ENCODE results near the gene CDC25B. TPM values are rescaled to one million over a fixed set of nuclear protein-coding genes. Genes with fewer than 3 reads are reported as not detected.
"Not testable (repeated sequence)": the region's sequence is repeated elsewhere in the genome, so short reads cannot be mapped to it uniquely, and the experiment has no call there.

The CDC25B gene
- total RNA-seq, 1 experiment from 2014 or later, result 66.7 TPM

DNA sequence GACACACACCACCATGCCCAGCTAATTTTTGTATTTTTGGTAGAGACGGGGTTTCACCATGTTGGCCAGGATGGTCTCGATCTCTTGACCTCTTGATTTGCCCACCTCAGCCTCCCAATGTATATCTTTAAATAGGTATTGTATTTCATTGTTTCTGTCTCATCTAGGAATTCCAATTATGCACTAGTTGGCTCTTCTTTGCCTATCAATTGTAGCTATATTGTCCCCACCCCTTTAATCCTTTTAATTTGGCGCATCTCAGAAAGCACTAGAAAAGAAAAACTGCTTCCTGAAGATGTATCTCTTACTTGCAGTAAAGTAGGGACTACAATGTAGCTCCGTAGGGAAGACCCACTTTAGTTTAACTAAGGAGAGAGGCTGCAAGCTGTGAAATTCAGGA lies 40.0 kb downstream of the CDC25B start:
- no peaks in the 10 kb centered on the region for H3K4me1 Mint-ChIP-seq (ENCODE audit: low read depth, unreplicated experiment)
- H3K4me3 Mint-ChIP-seq (ENCODE audit: unreplicated experiment), result no peak overlapping the region
- CTCF ChIA-PET, result no interaction called here
- TF ChIP-seq, protein P1, sequence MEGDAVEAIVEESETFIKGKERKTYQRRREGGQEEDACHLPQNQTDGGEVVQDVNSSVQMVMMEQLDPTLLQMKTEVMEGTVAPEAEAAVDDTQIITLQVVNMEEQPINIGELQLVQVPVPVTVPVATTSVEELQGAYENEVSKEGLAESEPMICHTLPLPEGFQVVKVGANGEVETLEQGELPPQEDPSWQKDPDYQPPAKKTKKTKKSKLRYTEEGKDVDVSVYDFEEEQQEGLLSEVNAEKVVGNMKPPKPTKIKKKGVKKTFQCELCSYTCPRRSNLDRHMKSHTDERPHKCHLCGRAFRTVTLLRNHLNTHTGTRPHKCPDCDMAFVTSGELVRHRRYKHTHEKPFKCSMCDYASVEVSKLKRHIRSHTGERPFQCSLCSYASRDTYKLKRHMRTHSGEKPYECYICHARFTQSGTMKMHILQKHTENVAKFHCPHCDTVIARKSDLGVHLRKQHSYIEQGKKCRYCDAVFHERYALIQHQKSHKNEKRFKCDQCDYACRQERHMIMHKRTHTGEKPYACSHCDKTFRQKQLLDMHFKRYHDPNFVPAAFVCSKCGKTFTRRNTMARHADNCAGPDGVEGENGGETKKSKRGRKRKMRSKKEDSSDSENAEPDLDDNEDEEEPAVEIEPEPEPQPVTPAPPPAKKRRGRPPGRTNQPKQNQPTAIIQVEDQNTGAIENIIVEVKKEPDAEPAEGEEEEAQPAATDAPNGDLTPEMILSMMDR (IDR thresholded peaks at IDR 0.05; ENCODE audit: insufficient read depth in 1 of 2, low read depth in 1 of 2, low read length in 1 of 2, severe bottlenecking in 1 of 2, unreplicated experiment in 1 of 2), result no peak
- H3K9me3 Mint-ChIP-seq (ENCODE audit: unreplicated experiment), result no peaks in the 10 kb centered on the region
- no peaks in the 10 kb centered on the region for H3K36me3 Mint-ChIP-seq (ENCODE audit: insufficient read depth, unreplicated experiment)
- Histone ChIP-seq H3K4me3 (ENCODE audit: low read depth, low read length) (no peak overlapping the region), H3K27me3 (replicated peaks; ENCODE audit: control insufficient read depth, insufficient read depth, low read length) (no peaks in the 10 kb centered on the region), H3K4me1 (no peaks in the 10 kb centered on the region), H3K9me3 (0 out of 2 replicates have a peak, but pooled peaks cover 4% of the 10 kb centered on the region), H3K36me3 (ENCODE audit: control insufficient read depth, insufficient read depth, low read length) (no peaks in the 10 kb centered on the region)
- BruUV-seq (replicated peaks), result no TSS peak
- no peaks in the 10 kb centered on the region for H3K27me3 Mint-ChIP-seq (ENCODE audit: insufficient read depth, unreplicated experiment)
- POLR2A ChIA-PET, result interaction anchor here (0.6 kb wide), 1 partner anchor 17 kb away, joined by 3 read pairs; no protein-coding TSS in a partner anchor
- no peak for DNase-seq
- intact Hi-C loops (cut with micrococcal nuclease; ENCODE audit: unreplicated experiment), result no loop called here
- no peak overlapping the region for H3K27ac Mint-ChIP-seq (ENCODE audit: unreplicated experiment)

DNA sequence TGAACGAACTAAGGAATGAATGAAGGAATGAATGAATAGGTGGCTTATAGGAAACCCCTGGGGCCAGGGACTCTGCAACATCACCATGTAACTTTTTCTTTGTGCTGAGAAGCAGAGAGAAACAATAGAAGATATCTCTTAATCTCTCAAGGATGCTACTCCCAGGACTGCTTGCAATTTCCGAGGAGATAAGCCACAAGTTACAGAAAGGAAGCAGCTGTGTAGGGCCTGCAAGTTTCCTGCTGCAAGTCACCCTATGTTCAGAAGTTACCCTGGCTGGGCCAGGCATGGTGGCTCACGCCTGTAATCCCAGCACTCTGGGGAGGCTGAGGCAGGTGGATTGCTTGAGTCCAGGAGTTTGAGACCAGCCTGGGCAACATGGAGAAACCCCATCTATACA lies 43.2 kb downstream of the CDC25B start:
- TF ChIP-seq, protein P1 (IDR thresholded peaks at IDR 0.05; ENCODE audit: insufficient read depth in 1 of 2, low read depth in 1 of 2, low read length in 1 of 2, severe bottlenecking in 1 of 2, unreplicated experiment in 1 of 2), result no peak
- Histone ChIP-seq H3K4me3 (ENCODE audit: low read depth, low read length) (no peak overlapping the region), H3K9me3 (0 out of 2 replicates have a peak, but pooled peaks cover 4% of the 10 kb centered on the region), H3K36me3 (ENCODE audit: control insufficient read depth, insufficient read depth, low read length) (no peaks in the 10 kb centered on the region), H3K4me1 (peaks cover 6% of the 10 kb centered on the region; the same call in 1 of the 2 replicates), H3K27me3 (replicated peaks; ENCODE audit: control insufficient read depth, insufficient read depth, low read length) (no peaks in the 10 kb centered on the region)
- ChIA-PET POLR2A (no interaction called here), CTCF (no interaction called here)
- no peaks in the 10 kb centered on the region for H3K27me3 Mint-ChIP-seq (ENCODE audit: insufficient read depth, unreplicated experiment)
- no peak for DNase-seq
- no peaks in the 10 kb centered on the region for H3K36me3 Mint-ChIP-seq (ENCODE audit: insufficient read depth, unreplicated experiment)
- H3K4me3 Mint-ChIP-seq (ENCODE audit: unreplicated experiment), result no peak overlapping the region
- intact Hi-C loops (cut with micrococcal nuclease; ENCODE audit: unreplicated experiment), result no loop called here
- no peaks in the 10 kb centered on the region for H3K9me3 Mint-ChIP-seq (ENCODE audit: unreplicated experiment)
- no TSS peak for BruUV-seq (replicated peaks)
- H3K27ac Mint-ChIP-seq (ENCODE audit: unreplicated experiment), result no peak overlapping the region
- H3K4me1 Mint-ChIP-seq (ENCODE audit: low read depth, unreplicated experiment), result no peaks in the 10 kb centered on the region

DNA sequence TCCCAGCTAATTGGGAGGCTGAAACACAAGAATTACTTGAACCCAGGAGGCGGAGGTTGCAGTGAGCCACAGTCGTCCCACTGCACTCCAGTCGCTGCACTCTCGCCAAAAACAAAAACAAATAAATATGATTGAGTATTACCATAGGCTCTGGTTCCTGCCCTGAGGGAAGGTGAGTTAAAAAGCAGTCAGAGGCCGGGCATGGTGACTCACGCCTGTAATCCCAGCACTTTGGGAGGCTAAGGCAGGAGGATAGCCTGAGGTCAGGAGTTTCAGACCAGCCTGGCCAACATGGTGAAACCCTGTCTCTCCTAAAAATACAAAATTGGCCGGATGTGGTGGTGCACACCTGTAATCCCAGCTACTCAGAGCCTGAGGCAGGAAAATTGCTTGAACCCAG lies 44.1 kb downstream of the CDC25B start:
- DNase-seq; H3K27me3 ChIP-seq (replicated peaks; ENCODE audit: control insufficient read depth, insufficient read depth, low read length); H3K27me3 Mint-ChIP-seq (ENCODE audit: insufficient read depth, unreplicated experiment); POLR2A ChIA-PET; H3K4me3 Mint-ChIP-seq (ENCODE audit: unreplicated experiment); H3K4me1 Mint-ChIP-seq (ENCODE audit: low read depth, unreplicated experiment); H3K36me3 Mint-ChIP-seq (ENCODE audit: insufficient read depth, unreplicated experiment); H3K4me1 ChIP-seq; CTCF ChIA-PET; H3K27ac Mint-ChIP-seq (ENCODE audit: unreplicated experiment); H3K36me3 ChIP-seq (ENCODE audit: control insufficient read depth, insufficient read depth, low read length); H3K9me3 ChIP-seq; intact Hi-C loops (cut with micrococcal nuclease; ENCODE audit: unreplicated experiment); BruUV-seq (replicated peaks); H3K9me3 Mint-ChIP-seq (ENCODE audit: unreplicated experiment); H3K4me3 ChIP-seq (ENCODE audit: low read depth, low read length): not testable (repeated sequence)

DNA sequence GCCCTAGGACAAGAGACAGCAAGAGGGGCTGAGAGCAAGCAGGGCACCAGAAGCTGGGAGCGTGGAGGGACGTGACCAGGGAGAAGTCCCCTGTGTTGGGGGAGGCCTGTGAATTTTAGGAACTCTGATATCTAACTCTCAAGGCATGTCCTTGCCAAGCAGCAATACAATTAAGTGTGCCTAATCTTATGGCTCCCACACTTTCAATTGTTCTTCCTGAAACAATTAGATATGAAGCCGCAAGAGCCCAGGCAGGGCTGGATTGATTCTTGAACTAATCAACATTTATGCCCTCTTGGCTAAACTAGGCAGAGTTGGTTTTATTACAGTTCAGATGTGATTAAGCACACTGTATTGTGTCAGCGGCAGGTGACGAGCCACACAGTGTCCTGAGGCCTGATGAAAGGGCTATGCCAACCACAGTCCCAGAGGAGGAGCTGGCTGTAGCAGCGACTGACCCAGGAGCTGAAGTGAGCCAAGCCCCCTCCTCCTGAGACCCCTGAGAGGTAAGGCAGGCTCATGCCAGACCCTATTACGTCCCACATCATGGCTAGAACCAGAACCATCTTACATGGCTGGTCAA lies 46.3 kb downstream of the CDC25B start:
- no peak for DNase-seq
- H3K27ac Mint-ChIP-seq (ENCODE audit: unreplicated experiment), result no peak overlapping the region
- H3K27me3 Mint-ChIP-seq (ENCODE audit: insufficient read depth, unreplicated experiment), result no peaks in the 10 kb centered on the region
- Histone ChIP-seq H3K4me3 (ENCODE audit: low read depth, low read length) (no peak overlapping the region), H3K27me3 (replicated peaks; ENCODE audit: control insufficient read depth, insufficient read depth, low read length) (no peaks in the 10 kb centered on the region), H3K4me1 (peaks cover 12% of the 10 kb centered on the region), H3K9me3 (no peaks in the 10 kb centered on the region), H3K36me3 (ENCODE audit: control insufficient read depth, insufficient read depth, low read length) (no peaks in the 10 kb centered on the region)
- H3K4me1 Mint-ChIP-seq (ENCODE audit: low read depth, unreplicated experiment), result no peaks in the 10 kb centered on the region
- ChIA-PET POLR2A (no interaction called here), CTCF (no interaction called here)
- intact Hi-C loops (cut with micrococcal nuclease; ENCODE audit: unreplicated experiment), result no loop called here
- BruUV-seq (replicated peaks), result no TSS peak
- no peak overlapping the region for H3K4me3 Mint-ChIP-seq (ENCODE audit: unreplicated experiment)
- no peaks in the 10 kb centered on the region for H3K9me3 Mint-ChIP-seq (ENCODE audit: unreplicated experiment)
- peaks cover 14% of the 10 kb centered on the region for H3K36me3 Mint-ChIP-seq (ENCODE audit: insufficient read depth, unreplicated experiment)
- TF ChIP-seq, protein P1 (IDR thresholded peaks at IDR 0.05; ENCODE audit: insufficient read depth in 1 of 2, low read depth in 1 of 2, low read length in 1 of 2, severe bottlenecking in 1 of 2, unreplicated experiment in 1 of 2), result no peak

Data from Caco-2 (cell line).